ENCODE measurements around the gene JPT1. TPM values are rescaled to one million over a fixed set of nuclear protein-coding genes. Genes with fewer than 3 reads are reported as not detected.

JPT1 gene
- total RNA-seq, 1 experiment from 2014 or later = 265 TPM

DNA sequence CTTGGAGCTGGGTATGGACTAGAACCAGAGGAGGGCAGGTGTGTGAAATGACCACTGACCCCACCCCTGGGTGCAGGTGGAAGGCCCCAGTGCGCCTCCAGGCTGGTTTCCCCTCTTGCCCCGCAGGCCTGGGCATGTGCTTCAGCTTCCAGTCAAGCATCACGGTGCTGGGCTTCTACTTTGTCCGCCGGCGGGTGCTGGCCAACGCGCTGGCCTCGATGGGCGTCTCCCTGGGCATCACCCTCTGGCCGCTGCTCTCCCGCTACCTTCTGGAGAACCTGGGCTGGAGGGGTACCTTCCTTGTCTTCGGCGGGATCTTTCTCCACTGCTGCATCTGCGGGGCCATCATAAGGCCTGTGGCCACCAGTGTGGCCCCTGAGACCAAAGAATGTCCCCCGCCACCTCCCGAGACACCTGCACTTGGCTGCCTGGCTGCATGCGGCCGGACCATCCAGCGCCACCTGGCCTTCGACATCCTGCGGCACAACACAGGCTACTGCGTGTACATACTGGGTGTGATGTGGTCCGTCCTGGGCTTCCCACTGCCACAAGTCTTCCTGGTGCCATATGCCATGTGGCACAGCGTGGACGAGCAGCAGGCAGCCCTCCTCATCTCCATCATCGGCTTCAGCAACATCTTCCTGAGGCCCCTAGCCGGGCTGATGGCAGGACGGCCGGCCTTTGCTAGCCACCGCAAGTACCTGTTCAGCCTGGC, 54.3 kb downstream of the JPT1 start:
- Histone ChIP-seq H3K14ac (ENCODE audit: insufficient read depth, low read length) (no peak overlapping the region), H3K4me2 (ENCODE audit: insufficient read depth, insufficient read length, low read length) (no peak overlapping the region), H3K79me1 (ENCODE audit: insufficient read depth, low read depth, low read length, poor library complexity, severe bottlenecking) (no peaks in the 10 kb centered on the region), H3K4me1 (ENCODE audit: insufficient read depth, low read length) (peaks cover 3% of the 10 kb centered on the region; the same call in 1 of the 2 replicates), H4K8ac (replicated peaks; ENCODE audit: insufficient read length, low read depth, low read length) (no peak overlapping the region), H3K23ac (ENCODE audit: insufficient read length, low read depth, low read length) (no peak overlapping the region), H3K23me2 (ENCODE audit: insufficient read length, low read depth, low read length, poor library complexity, severe bottlenecking) (no peaks in the 10 kb centered on the region), H2BK15ac (ENCODE audit: low read depth, low read length) (no peak overlapping the region), H3T11ph (ENCODE audit: low read length) (no peak overlapping the region), H3K9me3 (ENCODE audit: control insufficient read depth, low read depth, low read length) (no peaks in the 10 kb centered on the region), H3K9ac (ENCODE audit: extremely low read depth, insufficient read length, low read length) (no peak overlapping the region), H3K79me2 (ENCODE audit: insufficient read depth, low read length) (no peaks in the 10 kb centered on the region), H2AFZ (ENCODE audit: low read length) (no peak overlapping the region), H2BK20ac (ENCODE audit: low read depth, low read length, poor library complexity, severe bottlenecking) (no peak overlapping the region), H4K20me1 (ENCODE audit: control insufficient read depth, insufficient read depth, insufficient read length) (no peaks in the 10 kb centered on the region), H3K27me3 (ENCODE audit: insufficient read depth, low read length) (no peaks in the 10 kb centered on the region), H2BK120ac (ENCODE audit: low read depth, low read length, poor library complexity, severe bottlenecking) (no peak overlapping the region), H4K5ac (ENCODE audit: insufficient read length, low read depth, low read length) (no peak overlapping the region), H3K27ac (ENCODE audit: insufficient read length, low read depth, low read length) (no peak overlapping the region), H4K91ac (ENCODE audit: insufficient read length, low read depth, low read length) (no peak overlapping the region), H2BK5ac (ENCODE audit: insufficient read length, low read length) (no peak overlapping the region), H3K18ac (ENCODE audit: insufficient read length, low read depth, low read length) (no peak overlapping the region), H3K4ac (ENCODE audit: low read depth, low read length) (no peak overlapping the region), H2AK5ac (ENCODE audit: insufficient read length, low read length) (no peak overlapping the region), H3K56ac (ENCODE audit: insufficient read length, low read depth, low read length) (no peak overlapping the region), H2BK12ac (ENCODE audit: insufficient read length, low read depth, low read length) (no peak overlapping the region)
- Mint-ChIP-seq H3K36me3 (ENCODE audit: insufficient read depth in 1 of 3, low read depth in 3 of 3) (peaks cover 7 to 56% (median 43%) of the 10 kb centered on the region in 3 experiments), H3K4me1 (peaks cover 8 to 9% of the 10 kb centered on the region in 2 experiments; a peak in 3 of 4 replicates), H3K27ac (no peak overlapping the region), H3K27me3 (ENCODE audit: low read depth) (no peaks in the 10 kb centered on the region), H3K4me3 (no peak overlapping the region; a peak in 1 of 5 replicates), H3K9me3 (no peaks in the 10 kb centered on the region)
- no CpG with 5 or more reads among the region's 31 CpGs for WGBS (ENCODE audit: extremely low coverage, insufficient read length, low lambda C conversion rate)
- no peak for DNase-seq
- no peak for TF ChIP-seq CTCF (conservative IDR thresholded peaks at IDR 0.05)

Data from H9 (cell line).